ENCODE data around the gene COQ2. TPM values are rescaled to one million over a fixed set of nuclear protein-coding genes. Genes with fewer than 3 reads are reported as not detected.

Gene COQ2
- total RNA-seq, 1 experiment from 2014 or later: 19.8 TPM

DNA sequence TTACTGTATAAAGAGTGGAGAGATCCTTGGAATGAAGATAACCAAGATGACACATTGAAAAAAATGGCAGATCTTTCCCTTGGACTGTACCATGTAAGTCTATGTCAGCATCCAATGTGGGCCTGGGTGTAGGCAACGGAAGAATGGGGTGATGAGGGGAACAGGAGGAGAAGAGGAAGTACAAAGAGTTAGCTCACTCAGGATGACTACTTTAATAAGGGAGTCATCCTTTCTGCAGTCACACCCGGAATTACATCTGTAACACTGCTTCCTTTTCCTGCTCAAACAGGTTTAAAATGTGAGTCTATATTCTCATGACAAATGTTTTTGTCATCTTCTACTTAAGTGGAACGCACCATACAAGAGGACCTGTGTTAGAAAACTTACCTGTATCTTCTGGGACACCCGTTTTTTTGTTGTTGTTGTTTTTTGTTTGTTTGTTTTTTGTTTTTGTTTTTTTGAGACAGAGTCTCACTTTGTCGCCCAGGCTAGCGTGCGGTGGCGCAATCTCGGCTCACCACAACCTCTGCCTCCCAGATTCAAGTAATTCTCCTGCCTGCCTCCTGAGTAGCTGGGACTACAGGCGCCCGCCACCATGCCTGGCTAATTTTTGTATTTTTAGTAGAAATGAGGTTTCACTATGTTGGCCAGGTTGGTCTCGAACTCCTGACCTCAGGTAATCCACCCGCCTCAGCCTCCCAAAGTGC lies 32.0 kb upstream of the COQ2 start:
- no peak overlapping the region for H3K14ac ChIP-seq (ENCODE audit: insufficient read depth, low read length)
- no peak overlapping the region for H3K23ac ChIP-seq (ENCODE audit: insufficient read length, low read depth, low read length)
- no peak for DNase-seq
- H4K8ac ChIP-seq (replicated peaks; ENCODE audit: insufficient read length, low read depth, low read length): no peak overlapping the region
- H4K91ac ChIP-seq (ENCODE audit: insufficient read length, low read depth, low read length): no peak overlapping the region
- TF ChIP-seq, protein P1, sequence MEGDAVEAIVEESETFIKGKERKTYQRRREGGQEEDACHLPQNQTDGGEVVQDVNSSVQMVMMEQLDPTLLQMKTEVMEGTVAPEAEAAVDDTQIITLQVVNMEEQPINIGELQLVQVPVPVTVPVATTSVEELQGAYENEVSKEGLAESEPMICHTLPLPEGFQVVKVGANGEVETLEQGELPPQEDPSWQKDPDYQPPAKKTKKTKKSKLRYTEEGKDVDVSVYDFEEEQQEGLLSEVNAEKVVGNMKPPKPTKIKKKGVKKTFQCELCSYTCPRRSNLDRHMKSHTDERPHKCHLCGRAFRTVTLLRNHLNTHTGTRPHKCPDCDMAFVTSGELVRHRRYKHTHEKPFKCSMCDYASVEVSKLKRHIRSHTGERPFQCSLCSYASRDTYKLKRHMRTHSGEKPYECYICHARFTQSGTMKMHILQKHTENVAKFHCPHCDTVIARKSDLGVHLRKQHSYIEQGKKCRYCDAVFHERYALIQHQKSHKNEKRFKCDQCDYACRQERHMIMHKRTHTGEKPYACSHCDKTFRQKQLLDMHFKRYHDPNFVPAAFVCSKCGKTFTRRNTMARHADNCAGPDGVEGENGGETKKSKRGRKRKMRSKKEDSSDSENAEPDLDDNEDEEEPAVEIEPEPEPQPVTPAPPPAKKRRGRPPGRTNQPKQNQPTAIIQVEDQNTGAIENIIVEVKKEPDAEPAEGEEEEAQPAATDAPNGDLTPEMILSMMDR (conservative IDR thresholded peaks at IDR 0.05): no peak
- no peak overlapping the region for H2BK20ac ChIP-seq (ENCODE audit: low read depth, low read length, poor library complexity, severe bottlenecking)
- Mint-ChIP-seq H3K27ac (no peak overlapping the region), H3K4me1 (no peaks in the 10 kb centered on the region), H3K4me3 (no peak overlapping the region), H3K9me3 (no peaks in the 10 kb centered on the region), H3K27me3 (ENCODE audit: low read depth) (no peaks in the 10 kb centered on the region), H3K36me3 (ENCODE audit: insufficient read depth in 1 of 3, low read depth in 3 of 3) (no peaks in the 10 kb centered on the region; a peak in 1 of 7 replicates)
- H3K9me3 ChIP-seq (ENCODE audit: control insufficient read depth, low read depth, low read length): no peaks in the 10 kb centered on the region
- H3K4ac ChIP-seq (ENCODE audit: low read depth, low read length): no peak overlapping the region
- no peak overlapping the region for H3T11ph ChIP-seq (ENCODE audit: low read length)
- no peak overlapping the region for H2AK5ac ChIP-seq (ENCODE audit: insufficient read length, low read length)
- H3K18ac ChIP-seq (ENCODE audit: insufficient read length, low read depth, low read length): no peak overlapping the region
- no peaks in the 10 kb centered on the region for H3K23me2 ChIP-seq (ENCODE audit: insufficient read length, low read depth, low read length, poor library complexity, severe bottlenecking)
- H4K5ac ChIP-seq (ENCODE audit: insufficient read length, low read depth, low read length): no peak overlapping the region
- H2BK120ac ChIP-seq (ENCODE audit: low read depth, low read length, poor library complexity, severe bottlenecking): no peak overlapping the region
- H2BK12ac ChIP-seq (ENCODE audit: insufficient read length, low read depth, low read length): no peak overlapping the region
- H3K9ac ChIP-seq (ENCODE audit: extremely low read depth, insufficient read length, low read length): no peak overlapping the region
- H3K79me2 ChIP-seq (ENCODE audit: insufficient read depth, low read length): no peaks in the 10 kb centered on the region
- no peak overlapping the region for H3K56ac ChIP-seq (ENCODE audit: insufficient read length, low read depth, low read length)
- no peak overlapping the region for H3K4me2 ChIP-seq (ENCODE audit: insufficient read depth, insufficient read length, low read length)
- no CpG with 5 or more reads among the region's 13 CpGs for WGBS (ENCODE audit: extremely low coverage, insufficient read length, low lambda C conversion rate)
- no peak overlapping the region for H2BK5ac ChIP-seq (ENCODE audit: insufficient read length, low read length)
- no peaks in the 10 kb centered on the region for H3K79me1 ChIP-seq (ENCODE audit: insufficient read depth, low read depth, low read length, poor library complexity, severe bottlenecking)
- H4K20me1 ChIP-seq (ENCODE audit: control insufficient read depth, insufficient read depth, insufficient read length): no peaks in the 10 kb centered on the region
- no peaks in the 10 kb centered on the region for H3K4me1 ChIP-seq (ENCODE audit: insufficient read depth, low read length)
- no peak overlapping the region for H3K27ac ChIP-seq (ENCODE audit: insufficient read length, low read depth, low read length)
- H2AFZ ChIP-seq (ENCODE audit: low read length): no peak overlapping the region
- no peak overlapping the region for H2BK15ac ChIP-seq (ENCODE audit: low read depth, low read length)
- H3K27me3 ChIP-seq (ENCODE audit: insufficient read depth, low read length): no peaks in the 10 kb centered on the region

Data from H9 (cell line).